Measurements from ENCODE around the gene RTL1. TPM values are rescaled to one million over a fixed set of nuclear protein-coding genes. Genes with fewer than 3 reads are reported as not detected.

RTL1 gene
- total RNA-seq, 4 donors from 2014 or later = not detected

GRCh38 chr14:100834794-100835547 is 68.6 kb downstream of the RTL1 start:
- no peak overlapping the region for H3K4me3 ChIP-seq
- H3K9me3 ChIP-seq = no peaks in the 10 kb centered on the region
- H3K36me3 ChIP-seq = no peaks in the 10 kb centered on the region
- H3K27ac ChIP-seq = no peak overlapping the region
- DNase-seq = no peak
- no peak for TF ChIP-seq CTCF (IDR thresholded peaks at IDR 0.05)
- H3K27me3 ChIP-seq = no peaks in the 10 kb centered on the region
- no peaks in the 10 kb centered on the region for H3K4me1 ChIP-seq

- H3K27me3 ChIP-seq = no peaks in the 10 kb centered on the region
- no peaks in the 10 kb centered on the region for H3K9me3 ChIP-seq
- H3K27ac ChIP-seq = no peak overlapping the region
- H3K4me1 ChIP-seq = no peaks in the 10 kb centered on the region
- H3K36me3 ChIP-seq = no peaks in the 10 kb centered on the region
- TF ChIP-seq POLR2A (IDR thresholded peaks at IDR 0.05) (no peak), CTCF (IDR thresholded peaks at IDR 0.05) (no peak)
- no peak for DNase-seq
- H3K4me3 ChIP-seq = no peak overlapping the region
These were observed 69.3 kb downstream of the RTL1 start for GRCh38 chr14:100834082-100834793.

GRCh38 chr14:100832311-100832960 is 71.1 kb downstream of the RTL1 start:
- no peaks in the 10 kb centered on the region for H3K9me3 ChIP-seq
- no peaks in the 10 kb centered on the region for H3K4me1 ChIP-seq
- DNase-seq = no peak
- H3K27ac ChIP-seq = no peak overlapping the region
- TF ChIP-seq CTCF (IDR thresholded peaks at IDR 0.05) (no peak), POLR2A (IDR thresholded peaks at IDR 0.05) (no peak)
- no peaks in the 10 kb centered on the region for H3K36me3 ChIP-seq
- no peaks in the 10 kb centered on the region for H3K27me3 ChIP-seq
- no peak overlapping the region for H3K4me3 ChIP-seq

- H3K4me3 ChIP-seq = no peak overlapping the region
- no peaks in the 10 kb centered on the region for H3K36me3 ChIP-seq
- TF ChIP-seq CTCF (IDR thresholded peaks at IDR 0.05) (no peak), POLR2A (IDR thresholded peaks at IDR 0.05) (no peak)
- no peaks in the 10 kb centered on the region for H3K4me1 ChIP-seq
- DNase-seq = no peak
- H3K9me3 ChIP-seq = no peaks in the 10 kb centered on the region
- H3K27ac ChIP-seq = no peak overlapping the region
- no peaks in the 10 kb centered on the region for H3K27me3 ChIP-seq
These were observed 72.8 kb downstream of the RTL1 start for GRCh38 chr14:100830681-100831080.

Small RNAs within 50 kb of the gene (small RNA-seq; reads per million reads assigned to genes)
- gene MIR127 (0 reads per million in 2 donors), gene MIR136 (0 reads per million in 2 donors), gene MIR337 (0.41 to 1.7 reads per million in 2 donors), gene MIR370 (0 to 0.51 reads per million in 2 donors), gene MIR431 (0 reads per million in 2 donors), gene MIR432 (0 reads per million in 2 donors), gene MIR433 (0 reads per million in 2 donors), gene MIR493 (0.18 to 2.6 reads per million in 2 donors), gene RF02145 (0 reads per million in 2 donors), gene SNORD112 (0.29 to 0.45 reads per million in 2 donors), gene SNORD113-1 (0 reads per million in 2 donors), gene SNORD113-2 (0 reads per million in 2 donors), gene SNORD113-3 (17.6 to 17.9 reads per million in 2 donors), gene SNORD113-4 (2.7 to 2.8 reads per million in 2 donors), gene SNORD113-5 (30.5 to 43.0 reads per million in 2 donors), gene SNORD113-6 (28.1 to 66.3 reads per million in 2 donors), gene SNORD113-7 (34.6 to 46.8 reads per million in 2 donors), gene SNORD113-8 (1,230 to 2,279 reads per million in 2 donors), gene SNORD113-9 (21.5 to 33.7 reads per million in 2 donors), gene SNORD114-1 (412 to 536 reads per million in 2 donors), gene SNORD114-2 (0 reads per million in 2 donors), gene SNORD114-3 (171 to 379 reads per million in 2 donors)

Other genes starting within 250 kb of the RTL1 start
- not detected for gene DLK1, start 176.8 kb downstream of the RTL1 start, total RNA-seq
- 100 to 1,000 TPM in 1 of 4 donors, 10 to 100 TPM in 2, 1 to 10 TPM in 1; 5.8 to 135 (median 33.8) TPM for gene MEG3, start 77.6 kb downstream of the RTL1 start, total RNA-seq

Measured in Peyer's patch (tissue), 4 donors.